A673 (cell line): ENCODE measurements around the gene RFX5. TPM values are rescaled to one million over a fixed set of nuclear protein-coding genes. Genes with fewer than 3 reads are reported as not detected.
"Not testable (repeated sequence)": the region's sequence is repeated elsewhere in the genome, so short reads cannot be mapped to it uniquely, and the experiment has no call there.

ENCODE experiments used
- BruUV-seq: library from RNA; stranded (reverse); fragments of 400-500 nt; replicated peaks from 2 replicates; lab custom pipeline; 2021; lab: Mats Ljungman, UMichigan
- CTCF ChIA-PET: fragments of 300-600 bp; sonication (Branson Sonifier 250); formaldehyde crosslinking; loops from one replicate; lab custom pipeline; 2022; ENCODE audit warnings: antibody characterized with exemption; lab: Charles Lee
- POLR2A ChIA-PET: fragments of 300-600 bp; sonication (Branson Sonifier 250); formaldehyde crosslinking; loops from one replicate; lab custom pipeline; 2022; ENCODE audit warnings: antibody characterized with exemption; ENCODE audit not compliant: low non-redundant PET; lab: Charles Lee
- DNase-seq: peaks from one replicate; pipeline ENCODE4 v3.0.0-alpha.2; 2015; ENCODE audit warnings: low spot score
- H3K27ac ChIP-seq: fragments of 200-600 bp; sonication (generic); 2 replicates; pipeline ENCODE4 v1.5.1; 2016; ENCODE audit warnings: mixed run types, low read depth, mild to moderate bottlenecking, mixed read lengths, antibody characterized with exemption, low read length; ENCODE audit not compliant: poor library complexity, severe bottlenecking
- H3K27me3 ChIP-seq: fragments of 200-600 bp; sonication (generic); replicated peaks from 2 replicates; pipeline ENCODE4 v1.6.1; 2017; ENCODE audit warnings: mixed run types, low read depth, mild to moderate bottlenecking, mixed read lengths, antibody characterized with exemption, low read length; ENCODE audit not compliant: insufficient read depth, poor library complexity
- H3K36me3 ChIP-seq: fragments of 200-600 bp; sonication (generic); 2 replicates; pipeline ENCODE4 v1.6.1; 2016; ENCODE audit warnings: mixed run types, mild to moderate bottlenecking, mixed read lengths, antibody characterized with exemption, low read length; ENCODE audit not compliant: insufficient read depth, poor library complexity, severe bottlenecking
- H3K4me1 ChIP-seq: fragments of 200-600 bp; sonication (generic); 2 replicates; pipeline ENCODE4 v1.6.1; 2017; ENCODE audit warnings: mixed run types, mild to moderate bottlenecking, mixed read lengths, antibody characterized with exemption, low read length; ENCODE audit not compliant: insufficient read depth, poor library complexity, severe bottlenecking
- H3K4me3 ChIP-seq: fragments of 200-600 bp; sonication (generic); 2 replicates; pipeline ENCODE4 v1.5.1; 2016; ENCODE audit warnings: low read depth, mixed run types, mild to moderate bottlenecking, mixed read lengths, low read length; ENCODE audit not compliant: poor library complexity, severe bottlenecking
- H3K9me3 ChIP-seq: fragments of 200-600 bp; sonication (generic); 2 replicates; pipeline ENCODE4 v1.6.1; 2016; ENCODE audit warnings: mixed run types, low read depth, mild to moderate bottlenecking, mixed read lengths, antibody characterized with exemption, low read length; ENCODE audit not compliant: poor library complexity, severe bottlenecking
- CTCF ChIP-seq: fragments of 300-800, 200-600 bp; sonication (generic); conservative IDR thresholded peaks from 2 replicates; pipeline ENCODE4 v1.5.1; 2017; ENCODE audit warnings: low read depth, mild to moderate bottlenecking, antibody characterized with exemption, low read length, moderate library complexity, mixed read lengths
- EZH2 ChIP-seq: fragments of 200-600 bp; sonication (generic); IDR thresholded peaks from 2 replicates; pipeline ENCODE4 v1.6.1; 2017; ENCODE audit warnings: borderline replicate concordance, low read depth, mild to moderate bottlenecking, mixed read lengths, antibody characterized with exemption, low read length; ENCODE audit not compliant: poor library complexity, severe bottlenecking
- intact Hi-C: fragments of 100-400 bp; cut with micrococcal nuclease; formaldehyde crosslinking; loops from one replicate; pipeline ENCODE4 v1.10.0; 2022; ENCODE audit not compliant: unreplicated experiment
- total RNA-seq: library from RNA; stranded (reverse); gene quantifications from 2 replicates; pipeline ENCODE4 v1.2.3, GENCODE V29; 2021

The RFX5 gene
- total RNA-seq, 1 experiment from 2014 or later, result 49.0 TPM

- CTCF ChIA-PET, result no interaction called here
- intact Hi-C loops, result no loop called here
- Histone ChIP-seq H3K4me1 (no peaks in the 10 kb centered on the region), H3K36me3 (no peaks in the 10 kb centered on the region), H3K4me3 (no peak overlapping the region), H3K9me3 (peaks cover 3% of the 10 kb centered on the region), H3K27me3 (no peaks in the 10 kb centered on the region), H3K27ac (no peak overlapping the region)
- POLR2A ChIA-PET, result no interaction called here
- no TSS peak for BruUV-seq
- no peak for DNase-seq
- TF ChIP-seq EZH2 (no peak), CTCF (no peak)
Measured at GRCh38 chr1:151361883-151362282, 14.8 kb upstream of the RFX5 start.

GRCh38 chr1:151356696-151357095 lies 9.6 kb upstream of the RFX5 start:
- H3K36me3 ChIP-seq, result no peaks in the 10 kb centered on the region
- H3K4me1 ChIP-seq, result no peaks in the 10 kb centered on the region
- no peak overlapping the region for H3K4me3 ChIP-seq
- no peaks in the 10 kb centered on the region for H3K27me3 ChIP-seq
- H3K27ac ChIP-seq, result no peak overlapping the region
- CTCF ChIA-PET, result no interaction called here
- TF ChIP-seq CTCF (no peak), EZH2 (no peak)
- no peak for DNase-seq
- intact Hi-C loops, result no loop called here
- POLR2A ChIA-PET, result no interaction called here
- H3K9me3 ChIP-seq, result no peaks in the 10 kb centered on the region
- no TSS peak for BruUV-seq

- no peak for DNase-seq
- CTCF ChIA-PET, result interaction anchor here (0.6 kb wide), 1 partner anchor 11 kb away, joined by 6 read pairs; no protein-coding TSS in a partner anchor
Measured at GRCh38 chr1:151352021-151352718, 5.1 kb upstream of the RFX5 start.

GRCh38 chr1:151350323-151350722 lies 3.3 kb upstream of the RFX5 start:
- DNase-seq, CTCF ChIA-PET, intact Hi-C loops, H3K27me3 ChIP-seq, BruUV-seq, H3K4me3 ChIP-seq, H3K4me1 ChIP-seq, H3K36me3 ChIP-seq, H3K27ac ChIP-seq, POLR2A ChIA-PET, H3K9me3 ChIP-seq: not testable (repeated sequence)

More at GRCh38 chr1:151352021-151352718, 5.1 kb upstream of the RFX5 start:
- intact Hi-C loops, result no loop called here
- no peaks in the 10 kb centered on the region for H3K9me3 ChIP-seq
- no TSS peak for BruUV-seq
- POLR2A ChIA-PET, result no interaction called here
- TF ChIP-seq EZH2, result no peak
- no peak for TF ChIP-seq CTCF
- H3K27ac ChIP-seq, result no peak overlapping the region
- no peaks in the 10 kb centered on the region for H3K4me1 ChIP-seq
- H3K36me3 ChIP-seq, result no peaks in the 10 kb centered on the region
- no peaks in the 10 kb centered on the region for H3K27me3 ChIP-seq
- no peak overlapping the region for H3K4me3 ChIP-seq
